H1 (cell line): ENCODE data around the gene FAM161A. TPM values are rescaled to one million over a fixed set of nuclear protein-coding genes. Genes with fewer than 3 reads are reported as not detected.

Experiments used
- CTCF ChIA-PET: fragments of 300-600 bp; sonication (Branson Sonifier 250); formaldehyde crosslinking; loops from one replicate; lab custom pipeline; 2021; ENCODE audit not compliant: partially characterized antibody; lab: Charles Lee
- POLR2A ChIA-PET: fragments of 300-600 bp; sonication (Branson Sonifier 250); formaldehyde crosslinking; loops from one replicate; lab custom pipeline; 2021; ENCODE audit warnings: inconsistent platforms; ENCODE audit not compliant: partially characterized antibody; lab: Charles Lee
- DNase-seq, 2 experiments: peaks; one replicate each; pipeline versions ENCODE4 v3.0.0 to v3.0.0-alpha.2; 2010 to 2022; ENCODE audit warnings: low spot score in 2 of 2, low read depth in 1 of 2, mixed read lengths in 1 of 2
- FAIRE-seq: peaks from 2 replicates; lab custom pipeline; 2011; peaks lifted over from hg19 to GRCh38; lab: Jason Lieb, UNC
- H2AFZ ChIP-seq: 2 replicates; pipeline ENCODE4 v1.8.1; 2012; ENCODE audit warnings: low read length, inconsistent platforms
- H2AK5ac ChIP-seq: 2 replicates; pipeline ENCODE4 v1.6.1; 2013; ENCODE audit warnings: low read depth, low read length
- H2BK120ac ChIP-seq: replicated peaks from 2 replicates; pipeline ENCODE3; 2013; ENCODE audit warnings: low read depth, low read length, inconsistent platforms
- H2BK12ac ChIP-seq: 2 replicates; pipeline ENCODE4 v1.6.1; 2013; ENCODE audit warnings: low read depth, low read length
- H2BK15ac ChIP-seq: 2 replicates; pipeline ENCODE4 v1.6.1; 2013; ENCODE audit warnings: low read length
- H2BK20ac ChIP-seq: 2 replicates; pipeline ENCODE4 v1.6.1; 2013; ENCODE audit warnings: low read length
- H2BK5ac ChIP-seq: 2 replicates; pipeline ENCODE4 v1.6.1; 2013; ENCODE audit warnings: low read depth, low read length
- H3K14ac ChIP-seq: 2 replicates; pipeline ENCODE4 v1.6.1; 2013; ENCODE audit warnings: inconsistent platforms; ENCODE audit not compliant: insufficient read length
- H3K18ac ChIP-seq: 2 replicates; pipeline ENCODE4 v1.6.1; 2013; ENCODE audit warnings: low read length; ENCODE audit errors: extremely low read depth
- H3K23ac ChIP-seq: 2 replicates; pipeline ENCODE4 v1.6.1; 2013; ENCODE audit warnings: inconsistent platforms; ENCODE audit not compliant: insufficient read length
- H3K23me2 ChIP-seq: 2 replicates; pipeline ENCODE4 v1.6.1; 2013; ENCODE audit warnings: low read depth, low read length
- H3K27ac ChIP-seq: 2 replicates; pipeline ENCODE4 v1.6.1; 2011; ENCODE audit warnings: low read depth, low read length, inconsistent platforms
- H3K27me3 ChIP-seq, 4 experiments: replicated peaks in 1 of 4; 1 replicate in 1 of 4; 2 replicates in 3 of 4; pipeline versions ENCODE4 v1.6.1 to v1.8.1; 2011 to 2013; ENCODE audit warnings: low read length in 3 of 4, mild to moderate bottlenecking in 3 of 4, inconsistent platforms in 2 of 4, mixed read lengths in 2 of 4, moderate library complexity in 1 of 4; ENCODE audit not compliant: control insufficient read depth in 3 of 4, insufficient read depth in 3 of 4; ENCODE audit errors: extremely low read depth in 1 of 4
- H3K36me3 ChIP-seq, 4 experiments: 2 replicates each; pipeline versions ENCODE4 v1.6.1 to v1.8.1; 2011 to 2013; ENCODE audit warnings: mild to moderate bottlenecking in 4 of 4, low read length in 3 of 4, moderate library complexity in 2 of 4, control low read depth in 1 of 4, inconsistent platforms in 1 of 4; ENCODE audit not compliant: insufficient read depth in 4 of 4, control insufficient read depth in 2 of 4
- H3K4ac ChIP-seq: replicated peaks from 2 replicates; pipeline ENCODE3; 2013; ENCODE audit warnings: low read length, low read depth, mixed read lengths, inconsistent platforms; ENCODE audit not compliant: insufficient read length
- H3K4me1 ChIP-seq, 4 experiments: replicated peaks in 1 of 4; 1 replicate in 1 of 4; 2 replicates in 3 of 4; pipeline versions ENCODE4 v1.6.1 to v1.8.1; 2011 to 2013; ENCODE audit warnings: low read length in 3 of 4, inconsistent platforms in 2 of 4, mixed read lengths in 1 of 4; ENCODE audit not compliant: insufficient read depth in 4 of 4, control insufficient read depth in 3 of 4
- H3K4me2 ChIP-seq, 2 experiments: 2 replicates each; pipeline versions ENCODE4 v1.6.1 to v1.8.1; 2011 to 2013; ENCODE audit warnings: low read depth in 2 of 2, low read length in 2 of 2, control low read depth in 1 of 2, inconsistent platforms in 1 of 2, mild to moderate bottlenecking in 1 of 2; ENCODE audit not compliant: insufficient read depth in 1 of 2
- H3K4me3 ChIP-seq, 4 experiments: fragments of 200-600, 300-600 bp in 1 of 4; sonication (generic), shearing (Covaris generic), sonication (Bioruptor Twin) in 1 of 4; 2 replicates each; pipeline versions ENCODE4 v1.5.1 to v1.8.1; 2011 to 2016; ENCODE audit warnings: low read length in 4 of 4, low read depth in 3 of 4, control low read depth in 2 of 4, inconsistent platforms in 2 of 4, mild to moderate bottlenecking in 2 of 4, mixed read lengths in 1 of 4, moderate library complexity in 1 of 4; ENCODE audit not compliant: insufficient read depth in 2 of 4; ENCODE audit errors: extremely low read depth in 1 of 4
- H3K56ac ChIP-seq: replicated peaks from 2 replicates; pipeline ENCODE3; 2013; ENCODE audit warnings: low read depth, mild to moderate bottlenecking, mixed read lengths, low read length, inconsistent platforms; ENCODE audit not compliant: insufficient read length
- H3K79me1 ChIP-seq: 2 replicates; pipeline ENCODE4 v1.6.1; 2013; ENCODE audit warnings: low read depth, low read length, control low read depth
- H3K79me2 ChIP-seq, 2 experiments: 2 replicates each; pipeline versions ENCODE4 v1.6.1 to v1.8.1; 2012 to 2013; ENCODE audit warnings: low read length in 2 of 2, mild to moderate bottlenecking in 2 of 2, inconsistent platforms in 1 of 2; ENCODE audit not compliant: insufficient read depth in 2 of 2, control insufficient read depth in 1 of 2
- H3K9ac ChIP-seq, 4 experiments: replicated peaks in 1 of 4; 1 replicate in 1 of 4; 2 replicates in 3 of 4; pipeline versions ENCODE4 v1.6.1 to v1.8.1; 2011 to 2013; ENCODE audit warnings: low read depth in 3 of 4, low read length in 3 of 4, control low read depth in 2 of 4, mild to moderate bottlenecking in 2 of 4, moderate library complexity in 2 of 4, inconsistent platforms in 1 of 4; ENCODE audit errors: extremely low read depth in 1 of 4
- H3K9me3 ChIP-seq, 2 experiments: 2 replicates each; pipeline versions ENCODE4 v1.6.1 to v1.8.1; 2012 to 2013; ENCODE audit warnings: mild to moderate bottlenecking in 2 of 2, moderate library complexity in 2 of 2, control low read depth in 1 of 2, inconsistent platforms in 1 of 2, low read depth in 1 of 2, low read length in 1 of 2, mixed read lengths in 1 of 2; ENCODE audit not compliant: insufficient read depth in 2 of 2
- H4K20me1 ChIP-seq, 2 experiments: replicated peaks in 1 of 2; 2 replicates each; pipeline versions ENCODE3 to v1.8.1; 2011 to 2013; ENCODE audit warnings: inconsistent platforms in 2 of 2, low read length in 2 of 2, mild to moderate bottlenecking in 1 of 2; ENCODE audit not compliant: insufficient read depth in 2 of 2, control insufficient read depth in 1 of 2
- H4K5ac ChIP-seq: 2 replicates; pipeline ENCODE4 v1.6.1; 2013; ENCODE audit warnings: low read length, low read depth, mixed read lengths, inconsistent platforms; ENCODE audit not compliant: insufficient read length
- H4K8ac ChIP-seq: 2 replicates; pipeline ENCODE4 v1.8.0; 2013; ENCODE audit warnings: mild to moderate bottlenecking, moderate library complexity, low read length, inconsistent platforms; ENCODE audit not compliant: insufficient read depth; ENCODE audit errors: extremely low read depth
- H4K91ac ChIP-seq: replicated peaks from 2 replicates; pipeline ENCODE3; 2013; ENCODE audit warnings: low read length, mixed read lengths, inconsistent platforms; ENCODE audit not compliant: insufficient read length
- CEBPB ChIP-seq: IDR thresholded peaks from 2 replicates; pipeline ENCODE4 v1.6.1; 2012; ENCODE audit warnings: low read depth, low read length
- CHD1 ChIP-seq: IDR thresholded peaks from 2 replicates; pipeline ENCODE4 v1.6.1; 2012; ENCODE audit warnings: low read depth, low read length, improper control_type of control experiment
- CTBP2 ChIP-seq: IDR thresholded peaks from 2 replicates; pipeline ENCODE4 v1.7.0; 2011; ENCODE audit warnings: borderline replicate concordance, mild to moderate bottlenecking, moderate library complexity, mixed read lengths, low read length; ENCODE audit not compliant: insufficient read depth, insufficient read length
- EZH2 ChIP-seq: fragments of 200-600 bp; sonication (generic); IDR thresholded peaks from 2 replicates; pipeline ENCODE4 v1.7.1; 2012; ENCODE audit warnings: low read depth, mild to moderate bottlenecking, moderate library complexity, low read length, inconsistent platforms; ENCODE audit not compliant: severe bottlenecking
- NRF1 ChIP-seq: IDR thresholded peaks from 2 replicates; pipeline ENCODE4 v1.6.1; 2011; ENCODE audit warnings: mild to moderate bottlenecking, low read depth, low read length, improper control_type of control experiment
- SIX5 ChIP-seq: IDR thresholded peaks from 2 replicates; pipeline ENCODE4 v1.6.1; 2011; ENCODE audit warnings: mild to moderate bottlenecking, low read depth, low read length
- SP2 ChIP-seq: IDR thresholded peaks from 2 replicates; pipeline ENCODE4 v1.6.1; 2012; ENCODE audit warnings: mild to moderate bottlenecking, low read length, inconsistent platforms
- WGBS, 2 experiments: shearing (Covaris generic) in 1 of 2; methylation state at CpG; one replicate each; pipeline versions ENCODE4 v1.1.6 to v1.1.7; 2013 to 2015; ENCODE audit warnings: low lambda C conversion rate in 2 of 2, mixed read lengths in 2 of 2, inconsistent platforms in 1 of 2, low coverage in 1 of 2, missing lambda C conversion rate in 1 of 2; ENCODE audit not compliant: insufficient replicate concordance in 2 of 2, insufficient coverage in 1 of 2, insufficient read length in 1 of 2; ENCODE audit errors: extremely low coverage in 1 of 2, missing lambda C conversion rate in 1 of 2; 5-methylcytosine and 5-hydroxymethylcytosine counted together
- polyA plus RNA-seq, 7 experiments: library from polyadenylated mRNA; depleted of rRNA in 3 of 7; stranded (reverse) in 5 of 7; unstranded in 2 of 7; fragments of >200 nt in 5 of 7; fragments of 200-250 nt in 2 of 7; gene quantifications; 1 replicate in 5 of 7; 2 replicates in 1 of 7; 4 replicates in 1 of 7; pipeline versions ENCODE4 v1.2.1 to v1.2.3, GENCODE V29; 2011 to 2013; ENCODE audit warnings: missing spikeins in 2 of 7, mixed read lengths in 2 of 7
- total RNA-seq: library from RNA; stranded (reverse); fragmentation: NEBNext Ultra II Directional; extraction: Animal tissue kit (Norgen Biotek cat#: 25700); gene quantifications from 2 replicates; pipeline ENCODE4 v1.2.1, GENCODE V29; 2021

Gene FAM161A
- total and polyA plus RNA-seq, 2 of the 8 experiments (the other 6 are each of a cell fraction or from before 2014, with no cell fraction given) = 1.6 to 9.7 TPM

DNA sequence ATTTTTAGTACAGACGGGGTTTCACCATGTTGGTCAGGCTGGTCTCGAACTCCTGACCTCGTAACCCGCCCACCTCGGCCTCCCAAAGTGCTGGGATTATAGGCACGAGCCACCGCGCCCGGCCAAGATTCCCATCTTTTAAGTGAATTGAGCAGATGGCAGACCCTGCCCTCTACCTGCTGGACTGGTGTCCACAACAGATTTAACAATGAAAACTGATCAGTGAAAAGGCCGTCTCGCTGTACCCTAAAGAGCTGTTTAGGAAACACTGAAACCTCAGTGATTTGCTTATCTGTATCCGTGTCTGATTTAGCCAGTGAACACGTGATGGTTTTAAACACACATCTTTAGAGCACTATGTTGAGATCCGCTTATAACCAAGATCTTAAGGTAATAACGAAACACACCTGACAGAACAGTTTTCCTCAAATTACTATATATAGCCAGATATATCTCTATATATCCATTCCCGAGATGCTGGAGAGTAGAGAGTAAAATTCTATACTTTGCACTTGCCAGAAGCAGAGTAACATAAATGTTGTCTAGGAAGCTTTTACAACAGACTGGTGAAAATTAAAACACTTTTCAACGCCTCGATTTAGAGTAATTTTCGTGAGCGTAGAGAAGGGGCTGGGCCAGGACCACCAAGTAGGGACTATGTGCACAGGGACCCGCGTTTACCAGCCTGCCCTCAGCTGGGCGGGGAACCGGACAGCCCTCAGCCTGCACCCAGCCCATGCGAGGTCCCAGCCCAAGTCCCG lies 594 bp downstream of the FAM161A start:
- 49% methylated on average over 26 of the region's 26 CpGs; no CpG with 5 or more reads in 1 of the 2 experiments for WGBS, 2 experiments
- no peaks in the 10 kb centered on the region for H3K79me1 ChIP-seq
- DNase-seq = peak in 1 of 2 experiments; percentile 15

More for the DNA sequence above, 594 bp downstream of the FAM161A start:
- POLR2A ChIA-PET = interaction anchor here (0.5 to 2.6 kb wide), 4 partner anchors 10 to 467 kb away, joined by 3 to 12 read pairs (median 3); no protein-coding TSS in a partner anchor
- TF ChIP-seq SIX5 (no peak), CEBPB (no peak), CTBP2 (no peak), CHD1 (no peak), SP2 (no peak), EZH2 (no peak), NRF1 (no peak)
- TF ChIP-seq, all 59 proteins: peak for 0
- Histone ChIP-seq H4K5ac (peak overlapping the region; percentile 95), H3K4ac (no peak overlapping the region), H2BK15ac (peak overlapping the region; percentile 95; the same call in 1 of the 2 replicates), H2AFZ (peak overlapping the region; percentile 73; the same call in 1 of the 2 replicates), H3K4me2 (peak overlapping the region; percentile 95 to 97), H3K4me1 (peaks cover 0 to 3% (median 1%) of the 10 kb centered on the region in 4 experiments; a peak in 2 of 7 replicates), H3K23me2 (peaks cover 16% of the 10 kb centered on the region), H4K8ac (peak overlapping the region; percentile 88; the same call in 1 of the 2 replicates), H3K56ac (peak overlapping the region; percentile 89), H2AK5ac (no peak overlapping the region), H2BK5ac (peak overlapping the region; percentile 96; the same call in 1 of the 2 replicates), H2BK12ac (peak overlapping the region; percentile 71; the same call in 1 of the 2 replicates), H3K27me3 (no peaks in the 10 kb centered on the region), H3K23ac (no peak overlapping the region), H3K36me3 (no peaks in the 10 kb centered on the region), H3K27ac (peak overlapping the region; percentile 78; the same call in 1 of the 2 replicates), H3K9ac (peak overlapping the region; percentile 49 to 86 (median 70)), H3K9me3 (no peaks in the 10 kb centered on the region), H2BK20ac (0 out of 2 replicates have a peak overlapping the region, but pooled peaks have one; percentile 25), H4K20me1 (no peaks in the 10 kb centered on the region), H4K91ac (no peak overlapping the region), H3K79me2 (no peaks in the 10 kb centered on the region), H3K18ac (peak overlapping the region; percentile 97), H2BK120ac (no peak overlapping the region), H3K14ac (no peak overlapping the region), H3K4me3 (peak overlapping the region; percentile 55 to 92 (median 90))
- CTCF ChIA-PET = interaction anchor here (0.9 to 1.4 kb wide), 7 partner anchors 9 to 153 kb away, joined by 3 to 6 read pairs (median 3); no protein-coding TSS in a partner anchor
- no peak for FAIRE-seq
